A673 (cell line): Measurements from ENCODE around the gene CMBL. TPM values are rescaled to one million over a fixed set of nuclear protein-coding genes. Genes with fewer than 3 reads are reported as not detected.

Experiments
- BruUV-seq: library from RNA; stranded (reverse); fragments of 400-500 nt; replicated peaks from 2 replicates; lab custom pipeline; 2021; lab: Mats Ljungman, UMichigan
- CTCF ChIA-PET: fragments of 300-600 bp; sonication (Branson Sonifier 250); formaldehyde crosslinking; loops from one replicate; lab custom pipeline; 2022; ENCODE audit warnings: antibody characterized with exemption; lab: Charles Lee
- POLR2A ChIA-PET: fragments of 300-600 bp; sonication (Branson Sonifier 250); formaldehyde crosslinking; loops from one replicate; lab custom pipeline; 2022; ENCODE audit warnings: antibody characterized with exemption; ENCODE audit not compliant: low non-redundant PET; lab: Charles Lee
- DNase-seq: peaks from one replicate; pipeline ENCODE4 v3.0.0-alpha.2; 2015; ENCODE audit warnings: low spot score
- H3K27ac ChIP-seq: fragments of 200-600 bp; sonication (generic); 2 replicates; pipeline ENCODE4 v1.5.1; 2016; ENCODE audit warnings: mixed run types, low read depth, mild to moderate bottlenecking, mixed read lengths, antibody characterized with exemption, low read length; ENCODE audit not compliant: poor library complexity, severe bottlenecking
- H3K27me3 ChIP-seq: fragments of 200-600 bp; sonication (generic); replicated peaks from 2 replicates; pipeline ENCODE4 v1.6.1; 2017; ENCODE audit warnings: mixed run types, low read depth, mild to moderate bottlenecking, mixed read lengths, antibody characterized with exemption, low read length; ENCODE audit not compliant: insufficient read depth, poor library complexity
- H3K36me3 ChIP-seq: fragments of 200-600 bp; sonication (generic); 2 replicates; pipeline ENCODE4 v1.6.1; 2016; ENCODE audit warnings: mixed run types, mild to moderate bottlenecking, mixed read lengths, antibody characterized with exemption, low read length; ENCODE audit not compliant: insufficient read depth, poor library complexity, severe bottlenecking
- H3K4me1 ChIP-seq: fragments of 200-600 bp; sonication (generic); 2 replicates; pipeline ENCODE4 v1.6.1; 2017; ENCODE audit warnings: mixed run types, mild to moderate bottlenecking, mixed read lengths, antibody characterized with exemption, low read length; ENCODE audit not compliant: insufficient read depth, poor library complexity, severe bottlenecking
- H3K4me3 ChIP-seq: fragments of 200-600 bp; sonication (generic); 2 replicates; pipeline ENCODE4 v1.5.1; 2016; ENCODE audit warnings: low read depth, mixed run types, mild to moderate bottlenecking, mixed read lengths, low read length; ENCODE audit not compliant: poor library complexity, severe bottlenecking
- H3K9me3 ChIP-seq: fragments of 200-600 bp; sonication (generic); 2 replicates; pipeline ENCODE4 v1.6.1; 2016; ENCODE audit warnings: mixed run types, low read depth, mild to moderate bottlenecking, mixed read lengths, antibody characterized with exemption, low read length; ENCODE audit not compliant: poor library complexity, severe bottlenecking
- EZH2 ChIP-seq: fragments of 200-600 bp; sonication (generic); IDR thresholded peaks from 2 replicates; pipeline ENCODE4 v1.6.1; 2017; ENCODE audit warnings: borderline replicate concordance, low read depth, mild to moderate bottlenecking, mixed read lengths, antibody characterized with exemption, low read length; ENCODE audit not compliant: poor library complexity, severe bottlenecking
- intact Hi-C: fragments of 100-400 bp; cut with micrococcal nuclease; formaldehyde crosslinking; loops from one replicate; pipeline ENCODE4 v1.10.0; 2022; ENCODE audit not compliant: unreplicated experiment
- total RNA-seq: library from RNA; stranded (reverse); gene quantifications from 2 replicates; pipeline ENCODE4 v1.2.3, GENCODE V29; 2021
- TF ChIP-seq, protein P1 (sequence below): fragments of 300-800, 200-600 bp; sonication (generic); conservative IDR thresholded peaks from 2 replicates; pipeline ENCODE4 v1.5.1; 2017; ENCODE audit warnings: low read depth, mild to moderate bottlenecking, antibody characterized with exemption, low read length, moderate library complexity, mixed read lengths

The CMBL gene
- total RNA-seq, 1 experiment from 2014 or later = 17.2 TPM

- peak overlapping the region; percentile 88 for H3K4me3 ChIP-seq
- TF ChIP-seq, protein P1, sequence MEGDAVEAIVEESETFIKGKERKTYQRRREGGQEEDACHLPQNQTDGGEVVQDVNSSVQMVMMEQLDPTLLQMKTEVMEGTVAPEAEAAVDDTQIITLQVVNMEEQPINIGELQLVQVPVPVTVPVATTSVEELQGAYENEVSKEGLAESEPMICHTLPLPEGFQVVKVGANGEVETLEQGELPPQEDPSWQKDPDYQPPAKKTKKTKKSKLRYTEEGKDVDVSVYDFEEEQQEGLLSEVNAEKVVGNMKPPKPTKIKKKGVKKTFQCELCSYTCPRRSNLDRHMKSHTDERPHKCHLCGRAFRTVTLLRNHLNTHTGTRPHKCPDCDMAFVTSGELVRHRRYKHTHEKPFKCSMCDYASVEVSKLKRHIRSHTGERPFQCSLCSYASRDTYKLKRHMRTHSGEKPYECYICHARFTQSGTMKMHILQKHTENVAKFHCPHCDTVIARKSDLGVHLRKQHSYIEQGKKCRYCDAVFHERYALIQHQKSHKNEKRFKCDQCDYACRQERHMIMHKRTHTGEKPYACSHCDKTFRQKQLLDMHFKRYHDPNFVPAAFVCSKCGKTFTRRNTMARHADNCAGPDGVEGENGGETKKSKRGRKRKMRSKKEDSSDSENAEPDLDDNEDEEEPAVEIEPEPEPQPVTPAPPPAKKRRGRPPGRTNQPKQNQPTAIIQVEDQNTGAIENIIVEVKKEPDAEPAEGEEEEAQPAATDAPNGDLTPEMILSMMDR = no peak
- no peak for TF ChIP-seq EZH2
- peaks cover 34% of the 10 kb centered on the region for H3K36me3 ChIP-seq
- peak overlapping the region; percentile 100 for H3K27ac ChIP-seq
- no TSS peak for BruUV-seq
- POLR2A ChIA-PET = no interaction called here
- intact Hi-C loops = loop anchor here (5.0 kb wide), 1 partner anchor 101 kb away; the partner anchor contains the start of gene MARCHF6
- peaks cover 14% of the 10 kb centered on the region for H3K4me1 ChIP-seq
- no peak for DNase-seq
- H3K9me3 ChIP-seq = no peaks in the 10 kb centered on the region
- no peaks in the 10 kb centered on the region for H3K27me3 ChIP-seq
- CTCF ChIA-PET = no interaction called here
These were observed 56.3 kb downstream of the CMBL start for GRCh38 chr5:10251405-10251804.

- peaks cover 28% of the 10 kb centered on the region for H3K36me3 ChIP-seq
- TF ChIP-seq, protein P1 = no peak
- TF ChIP-seq EZH2 = no peak
- no peak for DNase-seq
- CTCF ChIA-PET = no interaction called here
- peaks cover 14% of the 10 kb centered on the region for H3K4me1 ChIP-seq
- POLR2A ChIA-PET = no interaction called here
- no TSS peak for BruUV-seq
- H3K4me3 ChIP-seq = peak overlapping the region; percentile 88
- peak overlapping the region; percentile 100 for H3K27ac ChIP-seq
- no peaks in the 10 kb centered on the region for H3K9me3 ChIP-seq
- H3K27me3 ChIP-seq = no peaks in the 10 kb centered on the region
- intact Hi-C loops = loop anchor here (5.0 kb wide), 1 partner anchor 101 kb away; the partner anchor contains the start of gene MARCHF6
These were observed 56.9 kb downstream of the CMBL start for GRCh38 chr5:10250806-10251276.

DNA sequence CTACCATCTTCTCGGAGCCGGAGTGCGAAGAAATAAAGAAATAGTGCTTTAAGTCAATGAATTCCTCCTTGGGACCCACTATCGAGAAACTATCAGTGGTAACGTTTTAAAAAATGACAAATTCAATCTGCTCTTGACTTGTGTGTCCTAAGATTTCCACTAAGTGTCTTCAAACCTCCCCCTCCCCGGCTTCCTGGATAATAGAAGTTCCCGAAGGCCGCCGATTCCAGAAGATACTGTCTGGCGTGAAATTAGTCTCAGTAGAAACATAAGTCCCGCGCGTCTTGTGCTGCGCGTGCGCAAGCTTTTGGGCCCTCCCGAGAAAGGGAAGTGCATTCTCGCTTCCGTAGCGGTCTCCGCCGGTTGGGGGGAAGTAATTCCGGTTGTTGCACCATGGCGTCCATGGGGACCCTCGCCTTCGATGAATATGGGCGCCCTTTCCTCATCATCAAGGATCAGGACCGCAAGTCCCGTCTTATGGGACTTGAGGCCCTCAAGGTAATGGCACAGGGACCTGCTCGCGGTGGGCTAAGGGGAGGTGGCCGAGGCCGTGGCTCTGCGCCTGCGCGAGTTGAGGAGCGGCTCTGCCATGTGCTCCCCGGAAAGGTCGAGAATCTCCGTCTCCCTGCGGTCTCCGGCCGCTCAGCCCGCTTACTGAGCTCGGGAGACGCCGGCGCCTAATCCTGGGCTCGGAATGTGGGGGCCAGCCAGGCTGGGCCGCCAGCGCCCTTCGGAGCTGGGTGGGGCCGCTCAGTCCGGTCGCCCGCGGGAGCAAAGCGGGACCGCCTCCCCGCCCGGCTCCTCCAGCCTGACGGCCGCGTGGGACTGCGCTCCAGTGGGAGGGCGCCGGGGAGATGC, 57.5 kb downstream of the CMBL start, which contains the start of gene CCT5:
Gene CCT5 (plus strand): TSS at position 333 of the 858 bp plus-strand sequence. CDS start 61 bp downstream, at position 394.
- TF ChIP-seq, protein P1 = no peak
- TF ChIP-seq EZH2 = no peak
- ChIA-PET POLR2A (no interaction called here), CTCF (no interaction called here)
- Histone ChIP-seq H3K9me3 (no peaks in the 10 kb centered on the region), H3K27ac (peak within 1 kb of the TSS; percentile 100), H3K4me1 (peaks cover 14% of the 10 kb centered on the region), H3K36me3 (peaks cover 22% of the 10 kb centered on the region), H3K4me3 (peak within 1 kb of the TSS; percentile 88), H3K27me3 (no peaks in the 10 kb centered on the region)
- intact Hi-C loops = loop anchor here (5.0 kb wide), 1 partner anchor 102 kb away; the partner anchor contains the start of gene MARCHF6
- DNase-seq = peak; percentile 98
- BruUV-seq = TSS peak; percentile 54
